Panc1 (cell line): ENCODE measurements around the gene RIC8A.
A peak's percentile ranks its signal among the peaks of the same experiment; 100 is the strongest.

Experiments
- POLR2AphosphoS5 ChIP-seq: IDR thresholded peaks from 2 replicates; pipeline ENCODE4 v1.6.1; 2012; ENCODE audit warnings: mild to moderate bottlenecking, low read depth, low read length, moderate library complexity
- TF ChIP-seq, protein P1 (sequence below): fragments of 450-650 bp; IDR thresholded peaks from 2 replicates; pipeline ENCODE4 v1.5.1; 2017; ENCODE audit warnings: mild to moderate bottlenecking

DNA sequence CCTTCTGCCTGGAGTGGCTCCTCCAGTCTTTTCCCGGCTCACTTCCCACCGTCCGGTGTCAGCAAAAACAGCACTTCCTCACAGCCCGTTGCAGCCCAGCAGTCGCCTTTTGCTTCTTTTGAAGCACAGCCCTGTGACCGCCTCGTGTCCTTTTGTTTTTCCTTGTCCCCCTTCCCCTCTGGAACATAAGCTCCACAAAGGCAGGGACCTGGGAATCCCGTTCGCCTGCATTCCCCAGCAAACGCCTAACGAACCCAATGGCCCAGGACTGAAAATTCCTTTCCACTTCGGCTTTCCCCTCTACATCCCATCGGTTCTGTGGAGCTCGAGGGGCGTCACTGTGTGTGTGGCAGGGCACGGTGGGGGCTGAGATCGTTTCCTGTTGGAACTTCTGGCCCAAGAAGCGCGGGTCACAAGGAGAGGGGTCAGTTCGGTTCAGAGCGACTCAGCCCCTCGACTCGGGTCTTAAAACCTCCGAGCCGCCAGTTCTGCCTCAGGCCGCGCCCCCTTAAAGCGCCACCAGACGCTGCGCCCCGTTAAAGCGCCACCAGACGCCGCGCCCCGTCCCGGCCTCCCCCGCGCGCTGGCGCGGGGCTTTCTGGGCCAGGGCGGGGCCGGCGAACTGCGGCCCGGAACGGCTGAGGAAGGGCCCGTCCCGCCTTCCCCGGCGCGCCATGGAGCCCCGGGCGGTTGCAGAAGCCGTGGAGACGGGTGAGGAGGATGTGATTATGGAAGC, 841 bp downstream of the RIC8A start:
- TF ChIP-seq, protein P1, sequence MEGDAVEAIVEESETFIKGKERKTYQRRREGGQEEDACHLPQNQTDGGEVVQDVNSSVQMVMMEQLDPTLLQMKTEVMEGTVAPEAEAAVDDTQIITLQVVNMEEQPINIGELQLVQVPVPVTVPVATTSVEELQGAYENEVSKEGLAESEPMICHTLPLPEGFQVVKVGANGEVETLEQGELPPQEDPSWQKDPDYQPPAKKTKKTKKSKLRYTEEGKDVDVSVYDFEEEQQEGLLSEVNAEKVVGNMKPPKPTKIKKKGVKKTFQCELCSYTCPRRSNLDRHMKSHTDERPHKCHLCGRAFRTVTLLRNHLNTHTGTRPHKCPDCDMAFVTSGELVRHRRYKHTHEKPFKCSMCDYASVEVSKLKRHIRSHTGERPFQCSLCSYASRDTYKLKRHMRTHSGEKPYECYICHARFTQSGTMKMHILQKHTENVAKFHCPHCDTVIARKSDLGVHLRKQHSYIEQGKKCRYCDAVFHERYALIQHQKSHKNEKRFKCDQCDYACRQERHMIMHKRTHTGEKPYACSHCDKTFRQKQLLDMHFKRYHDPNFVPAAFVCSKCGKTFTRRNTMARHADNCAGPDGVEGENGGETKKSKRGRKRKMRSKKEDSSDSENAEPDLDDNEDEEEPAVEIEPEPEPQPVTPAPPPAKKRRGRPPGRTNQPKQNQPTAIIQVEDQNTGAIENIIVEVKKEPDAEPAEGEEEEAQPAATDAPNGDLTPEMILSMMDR, result no peak
- peak; percentile 89 for TF ChIP-seq POLR2AphosphoS5
